HEK293 (cell line): ENCODE data around the gene ATG4A.

Experiments used
- CTCF ChIA-PET: fragments of 350-600 bp; formaldehyde crosslinking; extraction: SDS; loops from one replicate; lab custom pipeline; 2021; ENCODE audit warnings: antibody characterized with exemption; lab: Yijun Ruan, JAX
- POLR2A ChIA-PET: fragments of 300-600 bp; formaldehyde crosslinking; extraction: SDS; loops from one replicate; lab custom pipeline; 2020; ENCODE audit warnings: antibody characterized with exemption, inconsistent platforms; lab: Yijun Ruan, JAX
- H3K27ac ChIP-seq: fragments of 200-500 bp; sonication (Bioruptor generic); 2 replicates; pipeline ENCODE4 v1.5.1; 2014; ENCODE audit warnings: low read depth, low read length, control low read depth, inconsistent platforms; ENCODE audit errors: extremely low read depth
- H3K36me3 ChIP-seq, 2 experiments: fragments of 200-500 bp in 1 of 2; sonication (Bioruptor generic) in 1 of 2; 1 replicate in 1 of 2; 2 replicates in 1 of 2; pipeline ENCODE4 v1.5.1; 2014 to 2017; ENCODE audit warnings: inconsistent platforms in 2 of 2, low read length in 2 of 2; ENCODE audit not compliant: control insufficient read depth in 2 of 2, insufficient read depth in 1 of 2
- H3K4me1 ChIP-seq: fragments of 200-500 bp; sonication (Bioruptor generic); 2 replicates; pipeline ENCODE4 v1.5.1; 2014; ENCODE audit warnings: mild to moderate bottlenecking, low read length, inconsistent platforms; ENCODE audit not compliant: control insufficient read depth, insufficient read depth
- H3K4me3 ChIP-seq: 2 replicates; pipeline ENCODE4 v1.5.1; 2011; ENCODE audit warnings: low read depth, mild to moderate bottlenecking, control low read depth, low read length, moderate library complexity
- H3K9me3 ChIP-seq: fragments of 200-500 bp; sonication (Bioruptor generic); 2 replicates; pipeline ENCODE4 v1.5.1; 2014; ENCODE audit warnings: low read depth, low read length, inconsistent platforms; ENCODE audit not compliant: control insufficient read depth, insufficient read depth
- GLIS2 ChIP-seq: fragments of 450-650 bp; formaldehyde crosslinking; IDR thresholded peaks from 2 replicates; pipeline ENCODE4 v1.5.1; 2016; ENCODE audit warnings: missing biosample characterization, missing genetic modification characterization
- HIC1 ChIP-seq: fragments of 450-650 bp; formaldehyde crosslinking; IDR thresholded peaks from 2 replicates; pipeline ENCODE4 v1.5.1; 2016; ENCODE audit warnings: missing biosample characterization, missing genetic modification characterization
- HOXA7 ChIP-seq: sonication (generic); formaldehyde crosslinking; IDR thresholded peaks from 2 replicates; pipeline ENCODE4 v1.8.1; 2022; ENCODE audit warnings: missing genetic modification reagents, borderline replicate concordance
- IKZF3 ChIP-seq: fragments of 450-650 bp; IDR thresholded peaks from 2 replicates; pipeline ENCODE4 v1.5.0; 2018; ENCODE audit warnings: missing biosample characterization, mild to moderate bottlenecking, missing genetic modification characterization, moderate library complexity
- MEIS1 ChIP-seq: sonication (generic); formaldehyde crosslinking; IDR thresholded peaks from 2 replicates; pipeline ENCODE4 v1.8.1; 2022; ENCODE audit warnings: missing genetic modification reagents, mild to moderate bottlenecking, borderline replicate concordance
- MZF1 ChIP-seq: fragments of 450-650 bp; formaldehyde crosslinking; IDR thresholded peaks from 2 replicates; pipeline ENCODE4 v1.5.1; 2017; ENCODE audit warnings: missing biosample characterization, missing genetic modification characterization, borderline replicate concordance
- OSR2 ChIP-seq: fragments of 450-650 bp; formaldehyde crosslinking; IDR thresholded peaks from 2 replicates; pipeline ENCODE4 v1.5.1; 2016; ENCODE audit warnings: missing biosample characterization, missing genetic modification characterization
- REST ChIP-seq: fragments of 450-650 bp; formaldehyde crosslinking; IDR thresholded peaks from 2 replicates; pipeline ENCODE4 v1.5.1; 2016; ENCODE audit warnings: missing biosample characterization, missing genetic modification characterization
- WT1 ChIP-seq: fragments of 450-650 bp; formaldehyde crosslinking; IDR thresholded peaks from 2 replicates; pipeline ENCODE4 v1.5.1; 2016; ENCODE audit warnings: missing biosample characterization, missing genetic modification characterization
- YY2 ChIP-seq: fragments of 450-650 bp; formaldehyde crosslinking; IDR thresholded peaks from 2 replicates; pipeline ENCODE4 v1.5.1; 2016; ENCODE audit warnings: missing biosample characterization, missing genetic modification characterization
- ZBTB20 ChIP-seq: fragments of 450-650 bp; formaldehyde crosslinking; IDR thresholded peaks from 2 replicates; pipeline ENCODE4 v1.5.1; 2016; ENCODE audit warnings: missing biosample characterization, missing genetic modification characterization
- ZBTB44 ChIP-seq: fragments of 450-650 bp; IDR thresholded peaks from 2 replicates; pipeline ENCODE4 v1.5.1; 2018; ENCODE audit warnings: missing biosample characterization, mild to moderate bottlenecking, missing genetic modification characterization
- ZBTB49 ChIP-seq: fragments of 450-650 bp; formaldehyde crosslinking; IDR thresholded peaks from 2 replicates; pipeline ENCODE4 v1.5.1; 2016; ENCODE audit warnings: missing biosample characterization, missing genetic modification characterization, low read depth
- ZBTB6 ChIP-seq: fragments of 450-650 bp; formaldehyde crosslinking; IDR thresholded peaks from 2 replicates; pipeline ENCODE4 v1.5.1; 2017; ENCODE audit warnings: missing biosample characterization, missing genetic modification characterization
- ZEB2 ChIP-seq: fragments of 450-650 bp; formaldehyde crosslinking; IDR thresholded peaks from 2 replicates; pipeline ENCODE4 v1.5.1; 2016; ENCODE audit warnings: missing biosample characterization, missing genetic modification characterization
- ZNF10 ChIP-seq: fragments of 450-650 bp; formaldehyde crosslinking; IDR thresholded peaks from 2 replicates; pipeline ENCODE4 v1.5.1; 2017; ENCODE audit warnings: missing biosample characterization, missing genetic modification characterization
- ZNF121 ChIP-seq: fragments of 450-650 bp; formaldehyde crosslinking; IDR thresholded peaks from 2 replicates; pipeline ENCODE4 v1.5.1; 2016; ENCODE audit warnings: missing biosample characterization, missing genetic modification characterization
- ZNF157 ChIP-seq: fragments of 450-650 bp; formaldehyde crosslinking; IDR thresholded peaks from 2 replicates; pipeline ENCODE4 v1.5.1; 2016; ENCODE audit warnings: missing biosample characterization, missing genetic modification characterization
- ZNF221 ChIP-seq: fragments of 450-650 bp; formaldehyde crosslinking; IDR thresholded peaks from 2 replicates; pipeline ENCODE4 v1.5.1; 2017; ENCODE audit warnings: missing biosample characterization, missing genetic modification characterization, borderline replicate concordance
- ZNF629 ChIP-seq: fragments of 450-650 bp; formaldehyde crosslinking; IDR thresholded peaks from 2 replicates; pipeline ENCODE4 v1.5.1; 2017; ENCODE audit warnings: missing biosample characterization, missing genetic modification characterization
- ZNF660 ChIP-seq: fragments of 450-650 bp; IDR thresholded peaks from 2 replicates; pipeline ENCODE4 v1.5.1; 2018; ENCODE audit warnings: missing biosample characterization, mild to moderate bottlenecking, missing genetic modification characterization
- ZNF677 ChIP-seq: fragments of 450-650 bp; IDR thresholded peaks from 2 replicates; pipeline ENCODE4 v1.5.0; 2018; ENCODE audit warnings: missing biosample characterization, mild to moderate bottlenecking, missing genetic modification characterization, moderate library complexity
- ZNF747 ChIP-seq: fragments of 450-650 bp; formaldehyde crosslinking; IDR thresholded peaks from 2 replicates; pipeline ENCODE4 v1.5.1; 2016; ENCODE audit warnings: missing biosample characterization, missing genetic modification characterization
- ZNF76 ChIP-seq: fragments of 450-650 bp; formaldehyde crosslinking; IDR thresholded peaks from 2 replicates; pipeline ENCODE4; 2016; ENCODE audit warnings: low read depth, missing biosample characterization, missing genetic modification characterization, borderline replicate concordance
- ZNF843 ChIP-seq: fragments of 450-650 bp; formaldehyde crosslinking; IDR thresholded peaks from 2 replicates; pipeline ENCODE4 v1.5.1; 2016; ENCODE audit warnings: missing biosample characterization, missing genetic modification characterization
- ZSCAN4 ChIP-seq: fragments of 450-650 bp; formaldehyde crosslinking; IDR thresholded peaks from 2 replicates; pipeline ENCODE4 v1.5.1; 2017; ENCODE audit warnings: missing biosample characterization, missing genetic modification characterization

Gene ATG4A

GRCh38 chrX:108167211-108167872 lies 75.8 kb downstream of the ATG4A start:
- Histone ChIP-seq H3K4me1 (0 out of 2 replicates have a peak, but pooled peaks cover 2% of the 10 kb centered on the region), H3K4me3 (no peak overlapping the region), H3K36me3 (no peaks in the 10 kb centered on the region), H3K9me3 (no peaks in the 10 kb centered on the region), H3K27ac (no peak overlapping the region)
- POLR2A ChIA-PET = no interaction called here
- CTCF ChIA-PET = interaction anchor here (0.7 to 1.2 kb wide), 4 partner anchors 12 to 370 kb away, joined by 3 to 4 read pairs (median 3); no protein-coding TSS in a partner anchor
- TF ChIP-seq ZBTB49 (tag by site-specific recombination) (no peak), YY2 (no peak), ZNF76 (tag by site-specific recombination) (no peak), OSR2 (tag by site-specific recombination) (peak; percentile 51), ZNF677 (no peak), HOXA7 (CRISPR knock-in tag) (no peak), ZNF629 (tag by site-specific recombination) (peak; percentile 59), ZNF843 (tag by site-specific recombination) (peak; percentile 62; the same call in 1 of the 2 replicates), ZNF121 (tag by site-specific recombination) (peak; percentile 95), HIC1 (tag by site-specific recombination) (peak; percentile 71), ZNF10 (tag by site-specific recombination) (no peak), ZNF221 (tag by site-specific recombination) (no peak), GLIS2 (tag by site-specific recombination) (no peak), ZNF747 (no peak), WT1 (tag by site-specific recombination) (peak; percentile 87), REST (tag by site-specific recombination) (no peak), ZBTB44 (tag by site-specific recombination) (peak; percentile 89), ZNF660 (0 out of 2 replicates have a peak, but pooled peaks have one; percentile 45), ZSCAN4 (tag by site-specific recombination) (0 out of 2 replicates have a peak, but pooled peaks have one; percentile 14), ZBTB6 (no peak), IKZF3 (tag by site-specific recombination) (peak; percentile 41; the same call in 1 of the 2 replicates), ZBTB20 (tag by site-specific recombination) (peak; percentile 47), ZEB2 (tag by site-specific recombination) (0 out of 2 replicates have a peak, but pooled peaks have one; percentile 49), MZF1 (tag by site-specific recombination) (peak; percentile 26; the same call in 1 of the 2 replicates), MEIS1 (CRISPR knock-in tag) (0 out of 2 replicates have a peak, but pooled peaks have one; percentile 49), ZNF157 (tag by site-specific recombination) (no peak)
